HG02943 (cell line): ENCODE measurements around the gene INTS6L.
"Not testable (repeated sequence)": the region's sequence is repeated elsewhere in the genome, so short reads cannot be mapped to it uniquely, and the experiment has no call there.

Experiments
- ATAC-seq: cut with Tn5 transposase; IDR thresholded peaks from one replicate; pipeline ENCODE4 v1.9.1; 2021; ENCODE audit warnings: mild to moderate bottlenecking, low read depth, moderate library complexity; ENCODE audit not compliant: unreplicated experiment

INTS6L gene

DNA sequence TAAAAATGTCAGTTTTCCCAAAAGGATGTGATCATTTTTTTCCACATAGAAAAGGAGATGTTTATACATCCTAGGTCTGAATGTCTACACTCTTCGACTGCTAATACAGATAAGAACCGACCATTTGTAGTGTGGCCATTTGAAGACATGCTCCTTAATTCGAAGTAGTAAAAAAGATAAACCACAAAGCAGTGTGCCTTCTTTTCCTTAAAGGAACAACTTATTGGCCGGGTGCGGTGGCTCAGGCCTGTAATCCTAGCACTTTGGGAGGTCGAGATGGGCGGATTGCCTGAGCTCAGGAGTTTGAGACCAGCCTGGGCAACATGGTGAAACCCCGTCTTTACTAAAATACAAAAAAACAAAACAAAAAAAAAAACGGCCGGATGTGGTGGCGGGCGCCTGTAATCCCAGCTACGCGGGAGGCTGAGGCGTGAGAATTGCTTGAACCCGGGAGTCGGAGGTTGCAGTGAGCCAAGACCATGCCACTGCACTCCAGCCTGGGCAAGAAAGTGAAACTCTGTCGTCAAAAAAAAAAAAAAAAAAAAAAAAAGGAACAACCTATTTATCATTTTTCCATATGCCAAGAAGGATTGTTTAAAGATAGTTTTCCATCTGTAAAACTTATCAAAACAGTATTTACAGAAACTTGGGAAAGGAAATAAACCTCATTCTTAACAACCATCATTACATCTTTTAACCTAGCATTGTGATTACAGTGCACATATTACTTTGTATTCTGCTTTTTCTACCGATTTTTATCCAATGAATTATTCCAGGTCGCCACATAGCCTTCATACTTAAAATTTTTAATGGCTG lies 2.6 kb downstream of the INTS6L start:
- no peak for ATAC-seq

GRCh38 chrX:135528254-135528653 lies 7.8 kb downstream of the INTS6L start:
- no peak for ATAC-seq

DNA sequence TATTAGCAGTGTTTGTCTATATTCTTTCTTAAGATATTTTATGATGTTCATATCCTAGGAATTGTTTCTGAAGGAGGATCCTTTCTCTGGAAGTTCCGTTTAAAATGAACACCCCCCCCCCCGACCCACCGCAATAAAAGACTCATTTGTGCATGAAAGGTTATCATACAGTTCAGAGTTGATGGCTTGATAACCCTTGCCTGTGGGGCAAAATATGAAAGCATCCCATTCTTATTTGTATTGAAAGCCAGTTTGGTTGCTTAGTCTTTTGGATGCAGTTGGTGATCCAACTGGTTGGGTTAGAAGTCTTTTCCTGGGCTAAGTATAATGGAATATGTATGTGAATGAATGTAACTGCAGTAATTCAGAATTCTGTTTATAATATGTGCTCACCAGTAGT lies 8.3 kb downstream of the INTS6L start:
- ATAC-seq, result no peak

GRCh38 chrX:135530097-135530496 lies 9.6 kb downstream of the INTS6L start:
- no peak for ATAC-seq

DNA sequence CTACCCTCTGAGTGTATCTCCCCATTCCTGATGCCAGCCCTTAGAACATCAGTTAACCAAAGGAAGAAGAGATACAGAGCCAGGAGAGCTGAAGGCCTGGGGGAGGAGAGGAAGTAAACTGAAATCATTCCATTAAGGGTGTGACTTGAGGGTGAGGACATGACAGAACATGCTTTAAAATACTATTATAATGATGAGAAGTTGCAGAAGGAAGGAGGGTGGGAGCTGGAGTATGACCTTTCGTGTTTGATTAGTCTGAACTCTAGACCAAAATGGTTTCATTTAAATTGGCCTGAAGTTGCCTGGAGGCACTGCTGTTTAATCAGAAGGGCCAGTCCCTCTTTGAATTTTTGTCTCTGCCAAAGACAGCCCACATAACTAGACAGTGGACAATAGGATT lies 11.4 kb downstream of the INTS6L start:
- no peak for ATAC-seq

DNA sequence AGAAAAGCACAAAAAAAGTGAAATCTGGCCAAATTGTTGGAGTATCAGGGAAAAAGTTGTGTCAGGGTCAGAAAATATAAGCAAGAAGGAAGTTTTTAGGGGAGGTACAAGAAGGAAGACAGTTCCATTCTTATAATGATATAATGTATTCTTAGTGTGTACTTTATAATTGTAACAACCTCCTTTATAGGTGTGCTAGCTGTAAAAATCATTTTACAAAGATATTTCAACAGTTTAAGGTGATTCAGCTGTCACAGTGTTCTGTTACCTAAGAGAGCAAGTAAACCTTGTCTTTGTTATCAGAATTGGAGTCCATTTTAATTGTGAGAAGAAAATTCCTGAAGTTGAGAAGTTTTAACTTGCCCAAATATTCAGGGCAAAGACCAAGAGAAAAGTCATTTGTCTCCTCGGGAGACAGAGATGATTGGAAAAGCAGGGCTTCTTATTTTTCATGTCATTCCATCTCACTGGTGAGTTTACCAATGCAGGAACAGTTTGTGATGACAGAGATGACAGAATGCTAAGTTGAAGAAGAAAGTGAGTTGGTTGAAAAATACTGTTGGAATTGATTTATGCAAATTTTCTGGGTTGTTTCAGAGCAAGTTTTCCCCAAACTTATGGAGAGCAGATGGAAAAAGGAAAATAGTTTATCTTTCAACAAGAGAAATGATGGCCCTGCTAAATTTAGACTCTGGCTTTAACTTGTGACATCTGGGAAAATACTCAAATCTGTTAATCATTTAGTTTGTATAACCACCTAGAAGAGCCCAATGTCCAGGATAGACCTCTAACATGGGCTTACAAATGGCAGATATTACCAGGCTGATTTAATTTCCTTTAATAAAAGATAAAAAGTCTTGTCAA lies 14.8 kb downstream of the INTS6L start:
- no peak for ATAC-seq

DNA sequence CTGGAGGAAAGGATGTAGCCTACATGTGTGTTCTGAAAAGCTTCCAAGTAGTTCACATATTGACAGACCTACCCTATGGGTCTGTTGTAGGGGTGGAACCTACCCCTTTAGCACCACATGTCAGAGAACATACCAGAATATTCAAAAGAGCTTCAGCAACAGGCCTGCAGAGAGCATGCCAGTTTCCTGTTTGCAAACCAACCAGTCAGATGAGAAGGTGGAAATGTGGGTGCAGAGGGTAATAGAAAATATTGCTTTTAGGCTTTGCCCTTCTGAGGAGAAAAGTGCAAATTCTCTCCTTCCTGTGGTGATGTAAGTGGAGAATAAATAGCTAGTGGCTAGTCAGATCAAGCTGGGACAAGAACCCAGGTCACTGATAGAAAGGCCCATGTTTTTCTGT lies 16.4 kb downstream of the INTS6L start:
- ATAC-seq, result no peak

GRCh38 chrX:135541351-135541750 lies 20.9 kb downstream of the INTS6L start:
- ATAC-seq, result no peak

- ATAC-seq, result no peak
Observed at GRCh38 chrX:135543172-135543571, 22.7 kb downstream of the INTS6L start.

DNA sequence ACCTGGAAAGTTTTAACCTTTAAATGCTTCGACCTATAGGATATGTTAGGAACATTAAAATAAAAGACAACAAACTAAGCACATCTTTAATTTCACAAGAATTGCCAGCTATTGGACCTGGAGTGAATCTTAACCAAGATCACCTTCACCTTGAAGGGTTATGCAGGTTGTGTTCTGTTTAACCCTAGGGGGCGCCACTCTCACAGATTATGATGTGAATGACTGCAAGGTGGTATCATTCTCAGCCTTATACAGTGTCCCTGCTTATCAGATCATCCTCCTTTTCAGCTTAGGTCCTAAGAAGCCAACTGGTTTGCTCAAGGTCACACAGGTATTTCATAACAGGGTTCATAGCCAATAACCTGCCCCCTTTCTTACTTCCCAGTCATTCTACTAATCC lies 23.5 kb downstream of the INTS6L start:
- no peak for ATAC-seq

DNA sequence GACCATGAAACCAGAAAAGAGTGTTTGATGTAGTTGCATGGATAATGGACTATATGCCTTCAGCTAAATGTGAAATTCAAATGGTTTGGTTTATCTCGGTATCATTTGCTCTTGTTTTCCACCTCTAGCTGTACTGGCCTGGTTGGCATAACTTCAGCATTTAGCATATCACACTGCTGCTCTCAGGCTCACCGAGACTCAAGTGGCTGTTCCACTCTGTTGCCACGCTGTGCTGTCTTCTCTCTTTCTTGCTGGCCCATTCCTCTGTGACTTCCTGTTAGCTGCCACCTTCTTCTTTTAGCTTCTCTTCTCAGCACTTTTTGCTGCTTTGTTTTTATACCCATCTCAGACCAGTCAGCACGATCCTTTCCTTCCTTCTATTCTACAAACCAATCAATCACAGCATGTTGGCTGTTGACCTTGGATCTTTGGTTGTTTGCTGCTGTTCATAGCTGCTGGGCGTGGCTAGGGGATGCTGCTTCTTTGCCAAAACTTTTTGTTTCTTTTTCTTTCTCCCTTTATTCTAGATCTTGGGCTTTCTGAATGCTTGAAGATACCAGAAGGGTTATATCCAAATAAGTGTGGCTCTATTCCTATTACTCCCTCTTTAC lies 24.0 kb downstream of the INTS6L start:
- no peak for ATAC-seq

GRCh38 chrX:135547767-135548166 lies 27.3 kb downstream of the INTS6L start:
- no peak for ATAC-seq

- no peak for ATAC-seq
Observed at GRCh38 chrX:135549519-135549918, 29.1 kb downstream of the INTS6L start.

DNA sequence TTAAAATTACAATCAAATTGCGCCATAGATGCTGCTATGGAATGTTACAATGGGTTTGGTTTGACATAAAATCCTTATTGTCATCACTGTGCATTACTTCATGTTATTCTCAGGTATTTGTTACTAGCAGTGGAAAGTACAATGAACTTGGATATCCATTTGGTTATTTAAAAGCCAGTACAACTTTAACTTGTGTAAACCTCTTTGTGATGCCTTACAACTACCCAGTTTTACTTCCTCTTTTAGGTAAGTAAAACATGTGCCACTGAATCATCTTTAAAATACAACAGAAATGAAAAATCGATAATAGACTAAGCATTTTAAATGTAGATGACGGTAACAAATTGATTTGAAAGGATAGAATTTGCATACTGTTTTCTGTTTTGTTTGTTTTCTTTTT lies 35.6 kb downstream of the INTS6L start:
- ATAC-seq, result no peak

GRCh38 chrX:135557344-135557743 lies 36.9 kb downstream of the INTS6L start:
- ATAC-seq, result no peak

DNA sequence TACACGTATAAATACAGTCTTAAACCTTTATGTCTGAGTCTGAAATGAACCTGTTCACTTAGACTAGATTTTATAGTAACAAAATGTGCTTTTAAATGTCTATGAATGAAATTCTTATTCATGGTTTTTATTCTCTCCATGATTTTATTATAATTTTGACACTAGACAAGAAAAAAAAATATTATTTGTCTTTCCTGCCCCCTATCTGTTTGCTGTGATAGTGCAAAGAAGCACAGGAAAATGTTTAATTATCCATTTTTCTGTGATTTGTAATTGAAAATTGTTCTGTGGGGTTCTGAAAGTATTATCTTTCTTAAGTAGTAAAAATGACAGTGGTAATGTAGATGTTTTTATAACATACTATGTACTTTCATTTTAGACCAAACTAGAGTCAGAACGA lies 52.0 kb downstream of the INTS6L start:
- ATAC-seq, result no peak

DNA sequence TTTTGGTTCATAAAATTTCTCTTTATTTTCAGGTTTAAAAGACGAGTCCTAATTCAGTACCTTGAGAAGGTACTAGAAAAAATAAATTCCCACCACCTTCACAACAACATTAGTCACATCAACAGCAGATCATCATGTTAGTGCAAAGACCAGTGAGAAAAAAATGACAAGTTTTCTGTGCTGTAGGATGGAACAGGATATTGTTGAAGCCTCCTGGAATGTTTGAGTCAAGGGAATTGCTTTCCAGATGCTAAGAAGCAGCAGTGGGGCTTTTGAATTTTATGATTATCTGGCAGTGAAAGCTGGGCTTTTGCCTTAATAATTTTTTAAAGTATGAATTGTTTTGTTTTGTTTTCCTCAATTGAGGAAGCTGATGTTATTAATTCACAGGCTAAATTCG lies 61.0 kb downstream of the INTS6L start:
- ATAC-seq, result no peak

- no peak for ATAC-seq
Observed at GRCh38 chrX:135585153-135585552, 64.7 kb downstream of the INTS6L start.

GRCh38 chrX:135591871-135592270 lies 71.4 kb downstream of the INTS6L start:
- ATAC-seq, result no peak

DNA sequence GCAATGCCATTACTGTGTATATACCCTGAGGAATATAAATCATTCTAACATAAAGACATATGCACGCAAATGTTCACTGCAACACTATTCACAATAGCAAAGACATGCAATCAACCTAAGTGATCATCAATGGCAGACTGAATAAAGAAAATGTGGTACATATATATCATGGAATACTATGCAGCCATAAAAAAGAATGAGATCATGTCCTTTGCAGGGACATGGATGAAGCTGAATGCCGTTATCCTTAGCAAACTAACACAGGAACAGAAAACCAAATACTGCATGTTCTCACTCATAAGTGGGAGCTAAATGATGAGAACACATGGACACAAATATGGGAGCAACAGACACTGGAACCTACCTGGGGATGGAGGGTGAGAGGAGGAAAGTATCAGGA lies 73.6 kb downstream of the INTS6L start:
- ATAC-seq, result not testable (repeated sequence)

DNA sequence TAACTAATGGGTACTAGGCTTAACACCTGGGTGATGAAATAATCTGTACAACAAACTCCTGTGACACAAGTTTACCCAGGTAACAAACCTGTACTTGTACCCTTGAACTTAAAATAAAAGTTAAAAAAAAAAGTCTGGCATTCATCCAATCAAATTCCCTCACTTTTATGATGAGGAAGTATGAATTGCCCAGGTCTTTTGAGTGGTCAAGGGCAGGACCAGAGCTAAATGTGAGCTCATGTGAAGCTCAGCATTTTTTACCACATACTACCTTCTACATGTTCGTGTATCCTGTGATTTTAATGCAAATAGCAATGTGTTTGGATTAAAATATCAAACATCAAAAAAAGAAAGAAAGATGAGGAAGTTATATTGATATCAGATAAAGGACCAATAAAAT lies 74.0 kb downstream of the INTS6L start:
- ATAC-seq, result not testable (repeated sequence)
